ENCODE measurements around the gene GPR135.

- TF ChIP-seq, protein P1, sequence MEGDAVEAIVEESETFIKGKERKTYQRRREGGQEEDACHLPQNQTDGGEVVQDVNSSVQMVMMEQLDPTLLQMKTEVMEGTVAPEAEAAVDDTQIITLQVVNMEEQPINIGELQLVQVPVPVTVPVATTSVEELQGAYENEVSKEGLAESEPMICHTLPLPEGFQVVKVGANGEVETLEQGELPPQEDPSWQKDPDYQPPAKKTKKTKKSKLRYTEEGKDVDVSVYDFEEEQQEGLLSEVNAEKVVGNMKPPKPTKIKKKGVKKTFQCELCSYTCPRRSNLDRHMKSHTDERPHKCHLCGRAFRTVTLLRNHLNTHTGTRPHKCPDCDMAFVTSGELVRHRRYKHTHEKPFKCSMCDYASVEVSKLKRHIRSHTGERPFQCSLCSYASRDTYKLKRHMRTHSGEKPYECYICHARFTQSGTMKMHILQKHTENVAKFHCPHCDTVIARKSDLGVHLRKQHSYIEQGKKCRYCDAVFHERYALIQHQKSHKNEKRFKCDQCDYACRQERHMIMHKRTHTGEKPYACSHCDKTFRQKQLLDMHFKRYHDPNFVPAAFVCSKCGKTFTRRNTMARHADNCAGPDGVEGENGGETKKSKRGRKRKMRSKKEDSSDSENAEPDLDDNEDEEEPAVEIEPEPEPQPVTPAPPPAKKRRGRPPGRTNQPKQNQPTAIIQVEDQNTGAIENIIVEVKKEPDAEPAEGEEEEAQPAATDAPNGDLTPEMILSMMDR (IDR thresholded peaks at IDR 0.05): peak; percentile 57 to 79 (median 58)
- TF ChIP-seq POLR2A (IDR thresholded peaks at IDR 0.05): peak; percentile 83
These were observed 18.8 kb upstream of the GPR135 start, which contains the start of the genes JKAMP and L3HYPDH for GRCh38 chr14:59483819-59484638.
